HepG2 (cell line): ENCODE results near the gene NLRP6. TPM values are rescaled to one million over a fixed set of nuclear protein-coding genes. Genes with fewer than 3 reads are reported as not detected.

Experiments
- CENPT ChIP-seq: sonication (generic); formaldehyde crosslinking; IDR thresholded peaks from 2 replicates; pipeline ENCODE4 v1.8.0; 2022; ENCODE audit warnings: low read depth, mild to moderate bottlenecking, moderate library complexity, missing genetic modification reagents
- KLF15 ChIP-seq: sonication (generic); formaldehyde crosslinking; IDR thresholded peaks from 2 replicates; pipeline ENCODE4 v1.8.1; 2023; ENCODE audit warnings: borderline replicate concordance, mild to moderate bottlenecking, inconsistent platforms, missing genetic modification reagents, mixed read lengths
- PCBP1 ChIP-seq: fragments of 200-400 bp; formaldehyde crosslinking; IDR thresholded peaks from 2 replicates; pipeline ENCODE4 v1.6.1; 2017; ENCODE audit warnings: mild to moderate bottlenecking, low read depth, low read length, borderline replicate concordance
- PITX1 ChIP-seq: sonication (generic); formaldehyde crosslinking; IDR thresholded peaks from 2 replicates; pipeline ENCODE4 v1.5.1; 2020; ENCODE audit warnings: mild to moderate bottlenecking, missing genetic modification reagents
- RBAK ChIP-seq: sonication (generic); formaldehyde crosslinking; IDR thresholded peaks from 2 replicates; pipeline ENCODE4 v1.5.1; 2020; ENCODE audit warnings: mild to moderate bottlenecking, missing genetic modification reagents
- SSRP1 ChIP-seq: IDR thresholded peaks from 2 replicates; pipeline ENCODE4 v1.6.1; 2016; ENCODE audit warnings: control low read depth
- ZNF761 ChIP-seq: sonication (generic); formaldehyde crosslinking; conservative IDR thresholded peaks from 2 replicates; pipeline ENCODE4 v1.4.0; 2020; ENCODE audit warnings: mild to moderate bottlenecking, missing genetic modification reagents
- ZSCAN20 ChIP-seq: sonication (generic); formaldehyde crosslinking; IDR thresholded peaks from 2 replicates; pipeline ENCODE4 v1.4.0; 2020; ENCODE audit warnings: missing genetic modification reagents, mild to moderate bottlenecking, borderline replicate concordance
- polyA plus RNA-seq, 8 experiments: library from polyadenylated mRNA; depleted of rRNA in 3 of 8; stranded (reverse) in 7 of 8; unstranded in 1 of 8; fragments of >200 nt; fragmentation: Illumina TruSeq in 4 of 8; extraction: Trizol in 4 of 8; gene quantifications; 2 replicates each; pipeline versions ENCODE4 v1.2.1 to v1.2.3, GENCODE V29; 2011 to 2016; ENCODE audit warnings: low read depth in 4 of 8, missing spikeins in 1 of 8, mixed read lengths in 1 of 8; ENCODE audit not compliant: insufficient read depth in 1 of 8
- total RNA-seq, 5 experiments: library from RNA; depleted of rRNA; stranded (reverse); fragments of >200 nt; fragmentation: Illumina TruSeq; extraction: Trizol; gene quantifications; 2 replicates each; pipeline ENCODE4 v1.2.3, GENCODE V29; 2016; ENCODE audit warnings: low read depth in 1 of 5
- TF ChIP-seq, protein P1 (sequence below): sonication (generic); formaldehyde crosslinking; IDR thresholded peaks from 2 replicates; pipeline ENCODE4 v1.4.0; 2020; ENCODE audit warnings: missing genetic modification reagents
- TF ChIP-seq, protein P2 (sequence below): IDR thresholded peaks from 2 replicates; pipeline ENCODE4 v1.6.1; 2016; ENCODE audit warnings: missing compliant biosample characterization, missing genetic modification reagents, borderline replicate concordance
- TF ChIP-seq, protein P3 (sequence below): IDR thresholded peaks from 2 replicates; pipeline ENCODE4 v1.6.1; 2016
- TF ChIP-seq, protein P4 (sequence below): sonication (generic); formaldehyde crosslinking; IDR thresholded peaks from 2 replicates; pipeline ENCODE4 v1.4.0; 2020; ENCODE audit warnings: mild to moderate bottlenecking, missing genetic modification reagents
- TF ChIP-seq, protein P5 (sequence below): sonication (generic); formaldehyde crosslinking; IDR thresholded peaks from 2 replicates; pipeline ENCODE4 v1.4.0; 2020; ENCODE audit warnings: mild to moderate bottlenecking, missing genetic modification reagents
- TF ChIP-seq, protein P6 (sequence below): IDR thresholded peaks from 2 replicates; pipeline ENCODE4 v1.6.1; 2016; ENCODE audit warnings: missing genetic modification reagents, missing compliant biosample characterization
- TF ChIP-seq, protein P7 (sequence below), 2 experiments: sonication (generic) in 1 of 2; formaldehyde crosslinking in 1 of 2; IDR thresholded peaks; 2 replicates each; pipeline versions ENCODE4 v1.6.1 to v1.9.0; 2014 to 2022; ENCODE audit warnings: antibody characterized with exemption in 1 of 2, borderline replicate concordance in 1 of 2, inconsistent platforms in 1 of 2, low read depth in 1 of 2, missing genetic modification reagents in 1 of 2

The NLRP6 gene
- total and polyA plus RNA-seq, 2 of the 13 experiments (the other 11 are each of a cell fraction or from before 2014, with no cell fraction given), result not detected

DNA sequence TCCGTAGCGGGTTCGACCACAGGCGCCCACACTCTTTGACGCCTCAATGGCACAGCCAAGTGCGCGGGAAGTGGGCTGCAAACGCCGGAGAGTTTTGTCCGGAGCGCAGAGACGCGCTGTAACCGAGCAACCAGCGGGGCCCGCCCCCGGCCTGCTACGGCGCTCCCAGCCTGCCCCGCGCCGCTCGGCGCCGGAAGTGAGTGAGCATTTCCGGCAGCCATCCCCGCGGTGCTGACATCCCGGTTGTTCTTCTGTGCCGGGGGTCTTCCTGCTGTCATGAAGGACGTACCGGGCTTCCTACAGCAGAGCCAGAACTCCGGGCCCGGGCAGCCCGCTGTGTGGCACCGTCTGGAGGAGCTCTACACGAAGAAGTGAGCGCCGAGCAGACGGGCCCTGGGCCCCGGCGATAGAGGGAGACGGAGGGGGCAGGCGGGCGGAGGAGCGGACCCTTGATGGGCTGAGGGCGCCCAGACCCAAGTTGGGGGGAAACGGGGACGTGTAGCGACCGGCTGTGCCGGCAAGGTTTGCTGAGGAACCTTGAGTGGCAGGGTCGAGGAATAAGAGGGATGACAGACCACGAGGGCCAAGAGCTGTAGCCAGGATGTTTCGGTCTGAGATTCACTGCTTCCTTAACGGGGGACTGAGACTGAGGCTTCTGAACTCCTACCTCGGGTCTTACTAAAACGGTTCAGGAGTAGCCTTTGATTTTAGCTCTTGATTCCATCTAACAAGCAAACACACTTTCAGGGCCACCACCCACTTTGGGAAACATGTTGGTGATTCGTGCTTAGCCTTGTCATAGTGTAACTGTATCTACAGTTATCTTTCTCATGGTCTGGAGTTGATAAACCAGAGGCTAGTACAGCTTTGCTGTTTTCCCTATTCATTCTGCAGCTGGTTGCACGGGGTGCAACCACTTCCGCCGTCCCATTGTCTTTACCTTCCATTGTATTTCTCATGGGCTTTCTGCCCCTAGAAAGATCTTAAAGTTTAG, 41.1 kb upstream of the NLRP6 start, which contains the start of gene PSMD13 (continued):
- TF ChIP-seq, protein P1, sequence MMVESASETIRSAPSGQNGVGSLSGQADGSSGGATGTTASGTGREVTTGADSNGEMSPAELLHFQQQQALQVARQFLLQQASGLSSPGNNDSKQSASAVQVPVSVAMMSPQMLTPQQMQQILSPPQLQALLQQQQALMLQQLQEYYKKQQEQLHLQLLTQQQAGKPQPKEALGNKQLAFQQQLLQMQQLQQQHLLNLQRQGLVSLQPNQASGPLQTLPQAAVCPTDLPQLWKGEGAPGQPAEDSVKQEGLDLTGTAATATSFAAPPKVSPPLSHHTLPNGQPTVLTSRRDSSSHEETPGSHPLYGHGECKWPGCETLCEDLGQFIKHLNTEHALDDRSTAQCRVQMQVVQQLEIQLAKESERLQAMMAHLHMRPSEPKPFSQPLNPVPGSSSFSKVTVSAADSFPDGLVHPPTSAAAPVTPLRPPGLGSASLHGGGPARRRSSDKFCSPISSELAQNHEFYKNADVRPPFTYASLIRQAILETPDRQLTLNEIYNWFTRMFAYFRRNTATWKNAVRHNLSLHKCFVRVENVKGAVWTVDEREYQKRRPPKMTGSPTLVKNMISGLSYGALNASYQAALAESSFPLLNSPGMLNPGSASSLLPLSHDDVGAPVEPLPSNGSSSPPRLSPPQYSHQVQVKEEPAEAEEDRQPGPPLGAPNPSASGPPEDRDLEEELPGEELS (CRISPR knock-in tag), result 0 out of 2 replicates have a peak, but pooled peaks have one; percentile 25
- TF ChIP-seq PCBP1, result 0 out of 2 replicates have a peak, but pooled peaks have one; percentile 39
- peak; percentile 83; the same call in 1 of the 2 replicates for TF ChIP-seq ZSCAN20
- TF ChIP-seq, protein P2, sequence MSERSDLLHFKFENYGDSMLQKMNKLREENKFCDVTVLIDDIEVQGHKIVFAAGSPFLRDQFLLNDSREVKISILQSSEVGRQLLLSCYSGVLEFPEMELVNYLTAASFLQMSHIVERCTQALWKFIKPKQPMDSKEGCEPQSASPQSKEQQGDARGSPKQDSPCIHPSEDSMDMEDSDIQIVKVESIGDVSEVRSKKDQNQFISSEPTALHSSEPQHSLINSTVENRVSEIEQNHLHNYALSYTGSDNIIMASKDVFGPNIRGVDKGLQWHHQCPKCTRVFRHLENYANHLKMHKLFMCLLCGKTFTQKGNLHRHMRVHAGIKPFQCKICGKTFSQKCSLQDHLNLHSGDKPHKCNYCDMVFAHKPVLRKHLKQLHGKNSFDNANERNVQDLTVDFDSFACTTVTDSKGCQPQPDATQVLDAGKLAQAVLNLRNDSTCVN, result no peak; the same call in 1 of the 2 replicates
- no peak for TF ChIP-seq ZNF761 (CRISPR knock-in tag)
- TF ChIP-seq, protein P3, sequence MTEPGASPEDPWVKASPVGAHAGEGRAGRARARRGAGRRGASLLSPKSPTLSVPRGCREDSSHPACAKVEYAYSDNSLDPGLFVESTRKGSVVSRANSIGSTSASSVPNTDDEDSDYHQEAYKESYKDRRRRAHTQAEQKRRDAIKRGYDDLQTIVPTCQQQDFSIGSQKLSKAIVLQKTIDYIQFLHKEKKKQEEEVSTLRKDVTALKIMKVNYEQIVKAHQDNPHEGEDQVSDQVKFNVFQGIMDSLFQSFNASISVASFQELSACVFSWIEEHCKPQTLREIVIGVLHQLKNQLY (CRISPR knock-in tag), result no peak
- no peak for TF ChIP-seq CENPT (CRISPR knock-in tag)
- TF ChIP-seq PITX1 (CRISPR knock-in tag), result peak; percentile 33; the same call in 1 of the 2 replicates
- TF ChIP-seq, protein P4, sequence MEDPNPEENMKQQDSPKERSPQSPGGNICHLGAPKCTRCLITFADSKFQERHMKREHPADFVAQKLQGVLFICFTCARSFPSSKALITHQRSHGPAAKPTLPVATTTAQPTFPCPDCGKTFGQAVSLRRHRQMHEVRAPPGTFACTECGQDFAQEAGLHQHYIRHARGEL (CRISPR knock-in tag), result no peak
- TF ChIP-seq SSRP1, result no peak
- TF ChIP-seq, protein P5, sequence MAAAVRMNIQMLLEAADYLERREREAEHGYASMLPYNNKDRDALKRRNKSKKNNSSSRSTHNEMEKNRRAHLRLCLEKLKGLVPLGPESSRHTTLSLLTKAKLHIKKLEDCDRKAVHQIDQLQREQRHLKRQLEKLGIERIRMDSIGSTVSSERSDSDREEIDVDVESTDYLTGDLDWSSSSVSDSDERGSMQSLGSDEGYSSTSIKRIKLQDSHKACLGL (CRISPR knock-in tag), result 0 out of 2 replicates have a peak, but pooled peaks have one; percentile 70
- TF ChIP-seq, protein P6, sequence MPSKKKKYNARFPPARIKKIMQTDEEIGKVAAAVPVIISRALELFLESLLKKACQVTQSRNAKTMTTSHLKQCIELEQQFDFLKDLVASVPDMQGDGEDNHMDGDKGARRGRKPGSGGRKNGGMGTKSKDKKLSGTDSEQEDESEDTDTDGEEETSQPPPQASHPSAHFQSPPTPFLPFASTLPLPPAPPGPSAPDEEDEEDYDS (CRISPR knock-in tag), result no peak
- TF ChIP-seq, protein P7, sequence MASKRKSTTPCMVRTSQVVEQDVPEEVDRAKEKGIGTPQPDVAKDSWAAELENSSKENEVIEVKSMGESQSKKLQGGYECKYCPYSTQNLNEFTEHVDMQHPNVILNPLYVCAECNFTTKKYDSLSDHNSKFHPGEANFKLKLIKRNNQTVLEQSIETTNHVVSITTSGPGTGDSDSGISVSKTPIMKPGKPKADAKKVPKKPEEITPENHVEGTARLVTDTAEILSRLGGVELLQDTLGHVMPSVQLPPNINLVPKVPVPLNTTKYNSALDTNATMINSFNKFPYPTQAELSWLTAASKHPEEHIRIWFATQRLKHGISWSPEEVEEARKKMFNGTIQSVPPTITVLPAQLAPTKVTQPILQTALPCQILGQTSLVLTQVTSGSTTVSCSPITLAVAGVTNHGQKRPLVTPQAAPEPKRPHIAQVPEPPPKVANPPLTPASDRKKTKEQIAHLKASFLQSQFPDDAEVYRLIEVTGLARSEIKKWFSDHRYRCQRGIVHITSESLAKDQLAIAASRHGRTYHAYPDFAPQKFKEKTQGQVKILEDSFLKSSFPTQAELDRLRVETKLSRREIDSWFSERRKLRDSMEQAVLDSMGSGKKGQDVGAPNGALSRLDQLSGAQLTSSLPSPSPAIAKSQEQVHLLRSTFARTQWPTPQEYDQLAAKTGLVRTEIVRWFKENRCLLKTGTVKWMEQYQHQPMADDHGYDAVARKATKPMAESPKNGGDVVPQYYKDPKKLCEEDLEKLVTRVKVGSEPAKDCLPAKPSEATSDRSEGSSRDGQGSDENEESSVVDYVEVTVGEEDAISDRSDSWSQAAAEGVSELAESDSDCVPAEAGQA (IDR thresholded peaks at IDR 0.05; ENCODE audit: low read depth), result 0 out of 2 replicates have a peak, but pooled peaks have one; percentile 54
- TF ChIP-seq, protein P7 (CRISPR knock-in tag; IDR thresholded peaks at IDR 0.05; ENCODE audit: borderline replicate concordance), result 0 out of 2 replicates have a peak, but pooled peaks have one; percentile 74
- TF ChIP-seq RBAK (CRISPR knock-in tag), result no peak
- no peak for TF ChIP-seq KLF15 (CRISPR knock-in tag)
